Transverse colon (tissue), 4 donors: ENCODE measurements around the gene UAP1L1.

Source experiments
- EP300 ChIP-seq: sonication (generic); formaldehyde crosslinking; IDR thresholded peaks from one replicate; pipeline ENCODE4 v1.6.1; 2017; ENCODE audit warnings: antibody characterized with exemption, low read depth
- POLR2A ChIP-seq: fragments of 450-650 bp; IDR thresholded peaks from one replicate; pipeline ENCODE4 v1.6.1; 2016; ENCODE audit warnings: antibody characterized with exemption, mild to moderate bottlenecking, moderate library complexity
- POLR2AphosphoS5 ChIP-seq, 3 donors: sonication (generic); formaldehyde crosslinking; IDR thresholded peaks; one replicate each; pipeline ENCODE4 v1.6.1; 2016; ENCODE audit warnings: antibody characterized with exemption in 3 of 3
- TF ChIP-seq, protein P1 (sequence below), 5 experiments: fragments of 200-600 bp in 3 of 5; fragments of 450-650 bp in 2 of 5; sonication (generic) in 3 of 5; IDR thresholded peaks; 1 replicate in 2 of 5; 2 replicates in 3 of 5; pipeline ENCODE4 v1.5.1; 2016 to 2017; ENCODE audit warnings: antibody characterized with exemption in 5 of 5, inconsistent platforms in 3 of 5, mild to moderate bottlenecking in 2 of 5, moderate library complexity in 1 of 5

DNA sequence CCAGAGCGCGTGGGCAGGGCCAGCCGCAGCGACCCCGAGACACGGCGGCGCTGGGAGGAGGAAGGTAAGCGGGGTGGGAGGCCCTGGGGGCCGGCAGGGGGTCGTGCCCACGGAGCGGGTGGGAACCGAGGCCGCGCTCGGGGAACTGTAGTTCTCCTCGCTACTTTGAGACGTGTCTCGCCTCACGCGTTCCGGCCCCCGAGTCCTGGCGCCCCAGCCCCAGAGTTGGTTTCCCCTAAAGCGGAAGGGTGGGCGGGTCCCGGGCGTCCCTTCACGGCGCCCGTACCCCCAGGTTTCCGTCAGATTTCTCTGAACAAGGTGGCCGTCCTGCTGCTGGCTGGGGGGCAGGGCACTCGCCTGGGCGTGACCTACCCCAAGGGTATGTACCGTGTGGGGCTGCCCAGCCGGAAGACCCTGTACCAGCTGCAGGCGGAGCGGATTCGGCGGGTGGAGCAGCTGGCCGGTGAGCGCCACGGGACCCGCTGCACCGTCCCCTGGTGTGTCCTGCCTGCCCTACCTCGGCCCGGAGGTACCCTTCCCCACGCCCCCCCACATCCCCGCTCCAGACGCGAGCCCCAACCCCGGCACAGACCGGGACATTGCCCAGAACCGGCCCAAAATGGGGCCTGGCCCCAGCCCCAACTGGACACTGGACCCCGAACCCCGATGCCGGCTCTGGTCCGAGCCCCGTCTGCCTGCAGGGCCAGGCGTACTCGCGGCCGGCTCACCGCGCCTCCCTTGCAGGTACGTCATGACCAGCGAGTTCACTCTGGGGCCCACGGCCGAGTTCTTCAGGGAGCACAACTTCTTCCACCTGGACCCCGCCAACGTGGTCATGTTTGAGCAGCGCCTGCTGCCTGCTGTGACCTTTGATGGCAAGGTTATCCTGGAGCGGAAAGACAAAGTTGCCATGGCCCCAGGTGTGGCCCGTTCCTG, 709 bp downstream of the UAP1L1 start:
- TF ChIP-seq, protein P1, sequence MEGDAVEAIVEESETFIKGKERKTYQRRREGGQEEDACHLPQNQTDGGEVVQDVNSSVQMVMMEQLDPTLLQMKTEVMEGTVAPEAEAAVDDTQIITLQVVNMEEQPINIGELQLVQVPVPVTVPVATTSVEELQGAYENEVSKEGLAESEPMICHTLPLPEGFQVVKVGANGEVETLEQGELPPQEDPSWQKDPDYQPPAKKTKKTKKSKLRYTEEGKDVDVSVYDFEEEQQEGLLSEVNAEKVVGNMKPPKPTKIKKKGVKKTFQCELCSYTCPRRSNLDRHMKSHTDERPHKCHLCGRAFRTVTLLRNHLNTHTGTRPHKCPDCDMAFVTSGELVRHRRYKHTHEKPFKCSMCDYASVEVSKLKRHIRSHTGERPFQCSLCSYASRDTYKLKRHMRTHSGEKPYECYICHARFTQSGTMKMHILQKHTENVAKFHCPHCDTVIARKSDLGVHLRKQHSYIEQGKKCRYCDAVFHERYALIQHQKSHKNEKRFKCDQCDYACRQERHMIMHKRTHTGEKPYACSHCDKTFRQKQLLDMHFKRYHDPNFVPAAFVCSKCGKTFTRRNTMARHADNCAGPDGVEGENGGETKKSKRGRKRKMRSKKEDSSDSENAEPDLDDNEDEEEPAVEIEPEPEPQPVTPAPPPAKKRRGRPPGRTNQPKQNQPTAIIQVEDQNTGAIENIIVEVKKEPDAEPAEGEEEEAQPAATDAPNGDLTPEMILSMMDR (IDR thresholded peaks at IDR 0.05): no peak
- no peak for TF ChIP-seq POLR2AphosphoS5 (IDR thresholded peaks at IDR 0.05)
- no peak for TF ChIP-seq POLR2A
- TF ChIP-seq EP300: no peak
